Globus pallidus (tissue), 1 donor: Measurements from ENCODE around the gene SBF1.

ENCODE experiments used
- DNase-seq: peaks from one replicate; pipeline ENCODE4 v3.0.0-alpha.2; 2015; ENCODE audit warnings: low spot score

The SBF1 gene

DNA sequence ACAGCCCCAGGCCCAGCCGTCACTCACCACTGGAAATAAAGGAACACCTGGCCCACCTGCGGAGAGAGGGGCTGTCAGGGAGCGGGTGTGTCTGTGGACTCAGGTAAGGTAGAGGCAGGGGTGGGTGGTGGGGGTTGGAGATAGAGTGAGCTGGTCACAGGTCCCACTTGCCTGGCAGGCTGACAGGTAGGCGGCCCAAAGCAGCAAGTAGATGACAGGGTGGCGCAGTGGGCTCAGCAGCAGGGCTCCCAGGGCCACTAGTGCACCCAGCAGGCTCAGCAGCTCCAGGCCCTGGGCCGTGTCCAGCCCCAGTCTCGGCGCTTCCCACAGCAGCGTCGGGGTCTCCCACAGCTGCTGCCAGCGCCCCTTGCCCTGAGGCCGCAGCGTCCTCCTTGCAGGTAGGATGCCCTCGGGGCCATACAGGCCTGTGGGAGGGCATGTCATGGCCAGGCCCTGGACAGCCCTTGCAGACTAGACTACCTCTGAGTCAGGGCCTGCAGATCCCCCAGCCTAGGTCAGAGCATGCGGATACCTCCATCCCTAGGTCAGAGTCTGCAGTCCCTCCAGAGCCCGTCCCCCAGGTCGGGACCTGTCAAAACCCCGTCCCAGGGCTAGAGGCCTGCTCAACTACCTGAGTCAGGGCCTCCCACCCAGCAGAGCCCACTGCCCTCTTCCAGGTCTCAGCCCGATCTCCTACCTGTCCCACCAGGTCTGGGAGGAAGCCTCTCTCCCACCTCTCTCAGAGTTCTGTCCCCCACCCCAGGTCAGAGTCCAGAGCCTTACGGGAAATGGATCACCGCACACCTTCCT is 32.0 kb upstream of the SBF1 start:
- DNase-seq = no peak

DNA sequence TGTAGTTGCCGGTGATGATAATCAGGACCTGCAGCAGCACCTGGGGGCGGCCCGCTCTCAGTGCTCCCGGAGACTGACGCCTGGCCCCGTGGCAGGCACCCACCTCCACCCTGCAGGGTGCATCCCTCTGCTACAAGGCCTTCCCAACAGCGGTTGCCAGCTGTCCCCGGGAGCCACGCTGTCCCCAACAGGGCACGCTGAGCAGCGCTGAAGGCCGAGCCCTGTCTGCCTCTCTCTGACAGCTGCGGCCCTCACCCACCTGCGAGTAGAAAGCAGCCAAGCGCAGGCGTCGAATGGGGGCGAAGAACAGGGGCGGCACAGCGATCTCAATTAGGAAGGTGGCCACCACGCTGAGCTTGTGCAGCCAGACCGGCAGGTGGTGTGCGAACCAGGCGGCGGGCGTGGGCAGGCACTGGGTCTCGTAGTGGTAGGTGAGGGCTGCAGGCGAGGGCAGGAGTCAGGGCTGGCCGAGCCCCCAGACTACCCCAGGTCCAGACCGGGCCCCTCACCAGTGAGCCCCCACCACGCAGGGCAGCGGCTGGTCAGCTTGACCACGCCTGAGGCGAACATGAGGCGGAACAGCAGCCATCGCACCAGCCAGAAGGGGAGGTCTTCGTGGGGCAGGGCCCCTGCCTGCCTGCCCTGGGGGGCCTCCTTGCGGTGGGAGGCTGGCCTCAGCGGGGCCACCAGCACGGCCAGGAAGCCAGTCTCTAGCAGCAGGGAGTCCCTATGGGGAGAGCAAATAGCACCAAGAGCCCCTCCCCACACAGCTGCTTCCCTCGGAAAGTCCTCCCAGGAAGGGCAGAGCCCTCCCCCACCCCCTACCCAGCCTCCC is 31.2 kb upstream of the SBF1 start:
- no peak for DNase-seq

DNA sequence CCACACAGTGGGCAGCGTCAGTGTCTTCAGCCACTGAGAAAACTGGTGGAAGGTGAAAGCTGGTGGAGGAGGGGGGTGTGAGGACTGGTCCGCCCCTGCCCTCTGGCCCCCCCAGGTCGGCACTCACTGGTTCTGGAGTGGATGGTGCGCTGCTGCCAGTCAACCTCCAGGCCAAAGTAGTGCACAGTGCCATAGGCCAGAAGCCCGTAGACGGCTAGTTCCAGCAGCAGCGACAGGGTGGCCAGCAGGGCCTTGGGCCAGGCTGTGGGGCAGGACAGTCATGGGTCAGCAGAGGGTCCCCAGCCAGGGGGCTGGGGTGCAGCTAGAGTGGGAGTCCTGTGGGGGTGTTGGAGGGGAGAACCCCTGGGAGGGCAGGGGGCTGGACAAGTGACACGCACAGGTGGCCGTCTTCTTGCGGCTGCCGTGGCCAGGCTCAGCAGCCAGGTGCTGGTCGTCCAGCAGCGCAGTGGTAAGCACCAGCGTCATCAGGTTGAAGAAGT is 30.5 kb upstream of the SBF1 start:
- DNase-seq = no peak

DNA sequence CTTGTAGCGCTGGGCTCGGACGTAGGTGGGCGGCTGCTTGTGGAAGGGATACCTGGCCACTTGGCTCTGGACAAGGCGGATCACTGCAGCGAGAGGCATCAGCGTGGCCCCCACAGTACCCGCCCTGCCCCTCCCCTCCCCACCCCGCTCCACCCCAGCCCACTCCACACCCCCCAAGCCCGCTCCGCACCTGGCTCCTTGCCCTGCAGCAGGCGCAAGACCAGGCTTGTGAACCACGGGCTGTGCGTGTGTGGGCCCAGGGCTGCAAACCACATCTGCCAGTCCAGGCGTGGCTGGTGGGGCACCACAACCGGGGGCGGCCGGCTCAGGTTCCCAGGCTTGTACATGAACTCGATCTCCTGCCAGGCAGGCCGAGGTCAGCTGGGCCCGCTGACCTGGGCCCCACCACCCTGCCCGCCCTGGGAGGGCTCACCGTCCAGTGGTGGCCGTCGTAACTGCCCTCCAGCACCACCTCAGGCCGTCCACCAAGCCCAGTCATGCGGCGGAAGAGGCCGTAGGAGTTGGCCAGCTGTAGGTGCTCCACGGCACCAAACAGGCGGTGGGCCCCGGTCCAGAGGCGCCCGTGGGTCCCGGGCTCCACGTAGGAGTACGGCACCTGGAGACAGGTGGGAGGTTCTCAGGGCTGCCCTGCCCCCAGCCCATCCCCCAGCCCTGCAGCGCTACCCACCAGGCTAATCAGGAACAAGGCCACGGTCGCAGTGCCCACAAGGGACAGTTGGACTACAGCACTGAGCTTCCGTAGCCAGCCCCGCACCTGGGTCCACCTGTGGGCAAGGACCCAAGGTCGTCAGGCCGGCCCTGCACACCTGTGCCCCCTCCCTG is 29.8 kb upstream of the SBF1 start:
- DNase-seq = no peak

DNA sequence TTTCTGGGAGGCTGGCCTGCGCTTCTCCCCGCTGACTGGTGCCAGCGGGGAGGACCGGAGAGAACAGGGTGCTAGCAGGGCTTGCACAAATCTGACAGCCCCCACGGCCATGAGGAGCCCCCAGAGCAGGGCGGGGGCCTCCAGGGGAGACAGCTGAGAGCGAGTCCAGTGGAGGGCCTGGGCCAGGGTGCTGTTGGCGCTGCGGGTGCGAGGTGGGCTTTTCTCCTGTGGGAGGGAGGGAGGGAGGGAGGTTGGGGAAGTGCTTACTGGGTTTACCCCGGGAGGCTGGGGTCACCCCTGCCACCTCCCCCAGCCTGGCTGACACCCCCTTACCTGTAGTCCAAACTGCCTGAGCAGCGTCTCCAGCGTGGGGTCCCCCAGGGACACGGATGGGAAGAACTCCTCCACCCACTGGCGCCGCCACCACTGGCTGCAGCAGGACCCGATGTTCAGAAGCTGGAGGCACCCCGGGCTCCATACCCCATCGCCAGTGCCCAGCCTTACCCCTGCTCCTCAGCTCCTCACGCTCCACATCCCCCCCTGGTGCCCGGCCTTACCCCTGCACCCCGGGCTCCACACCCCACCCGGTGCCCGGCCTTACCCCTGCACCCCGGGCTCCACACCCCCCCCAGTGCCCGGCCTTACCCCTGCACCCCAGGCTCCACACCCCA is 28.8 kb upstream of the SBF1 start:
- DNase-seq = no peak

DNA sequence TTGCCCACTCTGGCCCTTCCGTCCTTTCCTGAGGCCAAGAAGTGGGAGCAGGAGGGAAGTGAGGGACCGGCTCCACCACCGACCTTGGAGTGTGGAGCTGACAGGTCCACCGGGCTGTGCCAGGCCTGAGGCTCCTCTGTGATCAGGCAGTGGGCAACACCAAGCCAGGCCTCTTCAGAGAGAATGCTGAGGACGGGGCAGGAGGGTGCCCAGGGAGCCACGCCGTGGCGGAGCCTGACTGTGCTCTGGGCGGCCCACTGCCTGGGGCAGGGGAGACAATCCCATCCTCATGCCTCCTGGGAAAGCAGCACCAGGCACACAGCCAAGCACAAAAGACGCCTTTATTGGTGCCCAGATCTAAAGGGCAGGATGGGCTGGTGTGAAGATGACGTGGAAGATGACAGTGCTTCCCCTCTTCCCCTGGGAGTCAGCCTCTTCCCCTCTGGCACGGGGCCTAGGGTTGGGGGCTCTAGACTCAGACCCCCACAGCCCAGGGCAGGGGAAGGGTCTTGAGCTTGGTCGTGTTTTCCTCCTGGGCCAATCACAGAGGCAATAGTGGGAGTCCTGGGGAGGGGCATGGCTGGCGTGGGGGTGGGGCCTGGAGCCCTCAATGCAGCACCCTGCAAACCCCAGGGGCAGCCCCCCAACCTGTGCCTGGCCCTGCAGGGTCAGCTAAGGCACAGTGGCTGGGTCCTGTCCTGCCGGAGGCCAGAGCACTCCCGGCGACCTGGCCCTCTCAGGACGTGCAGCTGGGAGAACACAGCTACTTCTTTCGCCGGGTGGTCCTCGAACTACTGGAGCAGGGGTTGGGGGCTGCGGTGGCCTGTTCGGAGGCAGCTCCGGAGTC is 28.0 kb upstream of the SBF1 start:
- no peak for DNase-seq

DNA sequence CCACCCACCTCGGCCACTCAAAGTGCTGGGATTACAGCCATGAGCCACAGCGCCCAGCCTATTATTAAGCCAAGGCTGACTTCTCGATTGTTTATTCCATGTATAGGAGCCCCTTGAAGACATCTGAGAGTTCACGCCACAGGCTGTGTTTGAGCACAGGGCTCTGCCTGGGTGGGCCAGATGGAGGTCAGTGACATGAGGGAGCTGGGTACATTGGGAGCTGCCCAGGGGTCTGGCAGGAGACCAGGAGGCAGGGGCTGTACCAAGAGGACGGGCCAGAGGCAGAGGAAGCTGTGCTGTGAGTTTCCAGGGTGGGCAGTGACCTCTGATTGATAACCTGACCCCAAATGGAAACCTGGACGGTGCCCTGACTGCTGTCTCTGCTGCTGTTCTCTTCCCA is 27.3 kb upstream of the SBF1 start:
- no peak for DNase-seq

DNA sequence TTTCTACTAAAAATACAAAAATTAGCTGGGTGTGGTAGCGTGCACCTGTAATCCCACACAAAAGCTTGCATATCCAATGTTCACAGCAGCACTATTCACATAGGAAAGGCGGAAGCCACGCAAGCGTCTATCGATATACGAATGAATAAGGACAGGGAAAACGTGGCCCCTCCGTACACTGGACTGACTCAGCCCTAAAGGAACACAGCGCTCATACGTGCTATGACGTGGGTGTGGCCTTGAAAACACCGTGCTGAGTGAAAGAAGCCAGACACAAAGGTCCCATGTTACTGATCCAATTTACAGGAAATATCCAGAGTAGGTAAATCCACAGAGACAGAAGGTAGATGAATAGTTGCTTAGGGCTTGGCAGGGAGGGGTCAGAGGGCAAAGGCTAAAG is 25.6 kb upstream of the SBF1 start:
- DNase-seq = no peak

DNA sequence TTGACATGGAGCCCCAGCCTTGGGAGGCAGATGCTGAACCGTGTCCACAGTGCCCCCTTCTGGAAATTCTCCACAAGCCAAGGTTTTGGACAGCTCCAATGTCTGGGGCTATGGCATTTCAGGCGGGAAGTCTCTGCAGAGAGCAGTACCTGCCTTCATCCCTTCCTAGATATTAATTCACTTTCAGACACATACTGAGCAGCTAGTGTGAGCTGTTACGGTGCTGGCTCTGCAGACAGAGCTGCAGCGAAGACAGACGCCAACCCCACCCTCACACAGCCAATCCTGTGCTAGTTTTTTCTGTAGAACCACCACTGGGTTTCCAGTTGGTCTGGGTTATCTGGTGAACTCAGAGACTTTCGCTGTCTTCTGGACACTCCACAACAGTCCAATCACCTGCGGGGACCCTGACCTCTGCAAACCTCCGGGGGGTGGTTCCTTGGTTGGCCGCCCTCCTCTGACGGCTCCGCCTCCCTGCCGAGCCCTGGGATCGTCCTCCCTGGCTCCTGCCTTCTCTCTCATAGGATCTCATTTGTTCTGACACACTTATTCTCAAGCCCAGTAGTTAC is 23.6 kb upstream of the SBF1 start:
- peak; percentile 59 for DNase-seq

DNA sequence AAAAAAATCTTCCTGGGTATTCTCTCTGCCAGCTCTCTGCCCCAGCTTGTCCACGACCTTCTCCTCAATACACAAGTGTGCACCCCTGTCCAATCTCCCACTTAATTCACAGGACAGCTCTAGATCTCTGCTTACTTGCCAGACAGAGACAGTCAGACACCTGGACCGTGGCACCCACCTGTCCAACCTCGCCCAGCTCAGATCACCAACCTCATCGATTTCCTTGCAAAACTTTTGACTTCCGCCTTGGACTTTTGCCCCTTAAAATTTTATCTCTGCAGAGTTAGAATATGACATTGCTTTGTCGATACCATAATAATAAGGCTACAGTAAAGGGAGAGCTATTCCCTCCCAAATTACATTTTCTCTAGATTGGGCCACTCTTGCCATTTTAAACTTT is 22.3 kb upstream of the SBF1 start:
- no peak for DNase-seq

DNA sequence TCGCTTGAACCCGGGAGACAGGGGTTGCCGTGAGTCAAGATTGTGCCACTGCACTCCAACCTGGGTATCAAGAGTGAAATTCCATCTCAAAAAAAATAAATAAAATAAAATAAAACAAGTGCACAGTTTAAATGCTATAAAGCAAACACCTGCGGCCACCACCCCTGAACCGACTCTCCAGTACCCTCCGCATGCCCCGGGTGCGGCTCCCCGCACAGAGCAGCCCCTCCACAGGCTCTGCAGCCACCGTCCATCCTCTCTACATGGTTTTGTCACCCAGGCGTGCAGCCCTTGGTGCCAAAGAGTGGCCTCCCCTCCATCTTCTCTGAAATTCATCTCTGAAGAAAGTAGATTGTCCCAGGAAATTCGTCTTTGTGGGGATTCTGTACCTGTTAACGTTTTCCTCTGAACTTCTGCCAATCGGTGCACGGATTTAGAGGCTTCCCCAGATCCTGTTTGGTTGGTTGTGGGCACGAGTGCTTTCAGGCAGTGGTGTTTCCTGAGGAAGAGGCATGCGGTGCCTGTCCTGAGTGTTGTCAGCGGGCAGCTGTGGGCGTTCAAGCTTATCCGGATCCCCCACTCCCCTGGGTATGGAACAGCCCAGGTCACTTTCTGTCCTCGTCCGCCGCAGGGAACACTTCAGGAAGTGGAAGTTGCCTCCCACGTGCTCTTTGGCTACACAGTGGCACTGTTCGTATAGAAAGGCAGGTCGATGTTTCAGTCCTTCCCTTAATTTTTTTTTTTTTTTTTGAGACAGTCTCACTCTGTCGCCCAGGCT is 15.9 kb upstream of the SBF1 start:
- DNase-seq = no peak

DNA sequence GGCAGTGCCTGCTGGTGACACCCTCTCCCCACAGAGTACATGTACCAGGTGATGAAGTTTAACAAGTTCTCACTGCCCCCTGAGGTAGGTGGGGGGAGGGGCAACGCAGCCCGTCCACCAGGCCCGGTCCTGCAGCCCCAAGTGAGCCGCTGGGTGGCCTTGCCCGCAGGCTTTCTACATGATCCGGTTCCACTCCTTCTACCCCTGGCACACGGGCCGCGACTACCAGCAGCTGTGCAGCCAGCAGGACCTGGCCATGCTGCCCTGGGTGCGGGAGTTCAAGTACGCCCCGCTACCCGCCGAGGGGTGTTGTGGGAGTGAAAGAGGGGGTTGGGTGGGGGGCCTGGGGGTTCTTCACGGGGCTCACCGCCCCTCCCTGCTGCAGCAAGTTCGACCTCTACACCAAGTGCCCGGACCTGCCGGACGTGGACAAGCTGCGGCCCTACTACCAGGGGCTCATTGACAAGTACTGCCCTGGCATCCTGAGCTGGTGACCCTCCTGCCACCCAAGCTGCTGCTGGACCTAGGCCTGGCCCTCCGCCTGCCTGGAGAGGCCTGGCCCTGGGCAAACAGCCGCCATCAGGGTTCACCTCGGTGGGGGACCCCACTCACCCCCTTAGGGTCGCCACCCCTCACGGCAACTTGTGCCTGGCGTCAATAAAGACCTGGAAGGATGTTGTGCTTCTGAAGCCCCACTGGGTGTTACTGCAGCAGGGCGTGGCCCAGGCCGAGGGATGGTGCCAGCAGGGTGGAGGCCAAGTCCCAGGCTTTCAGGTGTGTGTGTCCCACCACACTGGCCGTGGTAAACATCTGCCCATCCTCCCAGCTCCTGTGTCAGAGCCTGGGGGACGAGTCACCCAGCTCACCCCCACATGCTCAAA is 14.8 kb upstream of the SBF1 start:
- no peak for DNase-seq

DNA sequence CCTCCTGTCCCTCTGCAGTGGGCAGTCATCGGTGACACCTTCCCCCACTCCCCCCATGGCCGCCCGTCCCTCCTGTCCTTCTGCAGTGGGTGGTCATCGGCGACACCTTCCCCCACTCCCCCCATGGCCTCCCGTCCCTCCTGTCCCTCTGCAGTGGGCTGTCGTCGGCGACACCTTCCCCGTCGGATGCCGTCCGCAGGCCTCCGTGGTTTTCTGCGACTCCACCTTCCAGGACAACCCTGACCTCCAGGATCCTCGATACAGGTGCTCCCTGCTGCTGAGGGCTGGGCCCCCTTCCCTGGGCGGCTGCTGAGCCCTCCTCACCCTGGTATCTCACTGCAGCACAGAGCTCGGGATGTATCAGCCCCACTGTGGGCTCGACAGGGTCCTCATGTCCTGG is 14.1 kb upstream of the SBF1 start:
- DNase-seq = no peak

DNA sequence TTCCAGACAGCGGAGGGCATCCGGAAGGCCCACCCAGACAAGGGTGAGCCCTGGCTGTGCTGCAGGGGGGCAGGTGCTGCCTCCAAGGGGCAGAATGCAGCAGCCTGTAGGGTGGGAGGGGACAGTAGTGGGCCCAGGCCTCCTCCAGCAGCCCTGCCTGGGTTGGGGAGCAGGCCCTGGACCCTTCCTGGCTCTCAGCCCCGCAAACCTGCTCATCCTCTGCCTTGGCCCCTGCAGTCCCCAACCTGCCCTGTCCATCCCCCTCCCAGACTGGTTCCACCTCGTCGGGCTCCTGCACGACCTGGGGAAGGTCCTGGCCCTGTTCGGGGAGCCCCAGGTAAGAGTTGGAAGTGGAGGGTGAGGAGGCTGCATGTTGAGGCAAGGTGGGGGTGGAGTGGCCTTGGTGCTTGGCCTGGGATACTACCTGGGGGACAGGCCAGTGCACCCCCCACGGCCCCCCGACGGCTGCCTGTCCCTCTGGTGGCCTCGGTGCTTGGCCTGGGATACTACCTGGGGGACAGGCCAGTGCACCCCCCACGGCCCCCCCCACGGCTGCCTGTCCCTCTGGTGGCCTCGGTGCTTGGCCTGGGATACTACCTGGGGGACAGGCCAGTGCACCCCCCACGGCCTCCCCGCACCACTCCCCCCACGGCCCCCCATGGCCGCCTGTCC is 13.3 kb upstream of the SBF1 start:
- DNase-seq = no peak

DNA sequence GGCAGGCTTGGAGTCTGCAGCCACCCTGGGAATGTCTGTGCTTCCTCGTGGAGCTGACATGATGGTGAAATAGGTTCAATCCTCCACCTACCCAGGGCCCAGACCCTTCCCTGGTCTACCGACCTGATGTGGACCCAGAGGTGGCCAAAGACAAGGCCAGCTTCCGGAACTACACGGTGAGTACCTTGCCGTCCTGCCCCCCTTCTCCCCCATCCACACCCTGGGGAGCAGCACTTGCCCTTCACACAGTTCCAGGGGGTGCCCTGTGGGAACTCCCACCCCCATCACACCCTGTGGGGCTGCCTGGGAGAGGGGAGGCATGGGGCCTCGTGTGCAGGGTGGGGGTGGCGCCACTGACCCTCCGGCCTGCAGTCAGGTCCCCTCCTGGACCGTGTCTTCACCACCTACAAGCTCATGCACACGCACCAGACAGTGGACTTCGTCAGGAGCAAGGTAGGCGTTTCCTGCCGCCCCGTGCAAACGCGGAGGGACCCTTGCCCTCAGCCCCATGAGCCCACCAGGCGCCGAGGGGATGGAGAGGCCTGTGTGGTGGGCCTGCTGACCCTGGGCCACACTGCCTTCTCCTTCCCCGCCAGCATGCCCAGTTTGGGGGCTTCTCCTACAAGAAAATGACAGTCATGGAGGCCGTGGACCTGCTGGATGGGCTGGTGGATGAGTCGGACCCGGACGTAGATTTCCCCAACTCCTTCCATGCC is 12.6 kb upstream of the SBF1 start:
- DNase-seq = no peak

DNA sequence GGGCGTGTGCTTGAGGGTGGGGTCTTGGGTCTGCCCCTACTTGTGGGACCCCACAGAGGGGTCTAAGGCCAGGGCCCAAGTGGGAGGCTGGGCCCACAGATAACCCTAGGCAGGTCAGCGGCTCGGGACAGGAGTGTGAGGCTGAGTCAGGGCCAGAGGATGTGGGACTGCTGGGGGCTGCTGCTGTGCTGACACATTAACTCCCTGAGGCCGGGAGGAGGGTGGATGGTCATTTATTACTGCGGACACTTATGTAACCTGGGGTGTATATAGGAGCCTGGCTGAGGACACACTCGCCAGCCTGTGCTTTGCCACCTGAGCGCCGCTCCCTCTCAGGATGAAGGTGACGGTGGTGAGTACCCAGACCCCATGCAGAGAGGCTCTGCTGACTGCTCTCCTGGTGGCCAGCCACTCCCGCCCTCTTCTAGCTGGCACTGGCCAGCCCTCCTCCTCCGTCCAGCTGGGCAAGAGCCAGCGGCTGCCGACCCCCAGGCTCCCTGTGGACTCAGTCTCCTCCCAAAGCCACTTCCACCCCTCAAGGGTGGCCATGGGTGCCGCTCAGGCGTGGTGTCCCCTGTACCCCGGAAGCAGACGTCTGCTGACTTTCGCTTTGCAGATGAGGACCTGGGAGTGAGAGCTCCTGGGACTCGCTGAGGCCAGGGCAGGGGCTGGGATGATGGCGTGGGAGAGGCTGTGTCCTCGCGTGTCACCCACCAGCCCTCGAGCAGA is 11.9 kb upstream of the SBF1 start, which contains the start of gene MIOX:
TSS of gene MIOX (plus strand) at position 299 of the 729 bp plus-strand sequence. CDS start at position 338, 39 bp downstream.
- DNase-seq = no peak
